GM21528 (cell line): ENCODE results near the gene GPC6.

Experiments used
- ATAC-seq: cut with Tn5 transposase; IDR thresholded peaks from one replicate; pipeline ENCODE4 v1.9.1; 2021; ENCODE audit warnings: mild to moderate bottlenecking, moderate library complexity; ENCODE audit not compliant: unreplicated experiment, low FRiP score

GPC6 gene

DNA sequence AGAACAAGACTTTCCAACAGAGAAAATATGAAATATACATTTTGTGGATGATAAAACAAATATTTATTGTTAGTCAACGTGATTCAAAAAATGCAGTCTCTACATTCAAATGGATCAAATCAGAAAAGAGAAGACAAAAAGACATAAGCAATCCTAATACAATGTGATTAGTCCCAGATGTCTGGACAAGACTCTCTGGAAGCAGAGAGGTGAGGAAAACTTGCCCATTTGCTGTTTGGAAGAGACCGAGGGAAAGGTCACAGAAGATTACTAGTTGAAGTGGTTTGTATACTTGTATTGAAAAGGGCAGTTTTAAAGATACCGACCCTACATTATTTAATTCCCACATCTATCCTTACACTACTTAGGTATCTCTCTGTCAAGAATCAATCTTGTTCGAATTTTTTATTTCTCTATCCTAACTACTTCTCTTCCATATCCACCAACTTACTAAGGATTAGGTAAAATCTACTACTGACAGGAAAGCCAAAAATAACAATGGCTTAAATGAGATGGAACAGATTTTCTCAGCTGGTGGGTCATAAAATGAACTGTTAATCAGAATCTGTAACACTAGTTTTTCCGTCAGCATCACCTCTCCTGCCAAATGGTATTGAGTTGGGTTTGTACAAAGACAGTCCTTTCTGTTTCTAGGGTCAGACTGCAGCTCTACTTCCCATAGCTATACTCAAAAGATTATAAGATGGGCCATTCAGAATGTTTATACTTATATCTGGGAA lies 755.7 kb downstream of the GPC6 start:
- ATAC-seq, result no peak

DNA sequence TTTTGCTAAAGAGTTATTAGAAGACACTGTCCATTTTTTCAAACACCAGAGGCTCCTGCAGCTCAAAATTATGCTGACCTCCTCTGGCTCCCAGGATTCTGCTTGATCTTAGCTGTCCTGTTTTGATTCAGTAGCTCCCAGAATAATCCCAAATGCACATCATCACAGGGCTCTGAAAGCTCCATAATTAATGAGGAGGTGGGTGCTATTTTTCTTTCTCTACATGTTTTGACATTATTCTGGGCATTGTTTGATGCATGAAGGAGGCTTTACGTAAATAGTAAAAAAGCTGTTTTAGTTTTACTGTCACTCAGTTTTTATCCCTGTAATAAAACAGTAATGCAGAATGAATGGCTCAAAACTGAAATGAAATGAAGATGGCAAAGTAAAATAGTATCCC lies 757.4 kb downstream of the GPC6 start:
- ATAC-seq, result no peak

DNA sequence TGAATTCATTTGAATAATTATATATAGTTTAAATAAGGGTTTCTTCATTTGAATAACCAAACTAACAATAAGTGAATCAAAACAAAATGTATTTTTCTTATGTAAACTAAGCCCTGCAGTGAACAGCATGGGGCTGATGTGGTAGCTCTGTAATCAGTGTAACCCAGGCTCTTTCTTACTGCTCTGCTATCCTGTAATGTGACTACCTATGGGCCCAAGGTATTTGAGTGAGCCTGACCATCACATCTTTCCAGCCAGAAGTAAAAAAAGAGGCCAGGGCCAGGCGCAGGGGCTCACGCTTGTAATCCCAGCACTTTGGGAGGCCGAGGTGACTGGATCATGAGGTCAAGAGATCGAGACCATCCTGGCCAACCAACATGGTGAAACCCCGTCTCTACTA lies 758.3 kb downstream of the GPC6 start:
- ATAC-seq, result no peak

DNA sequence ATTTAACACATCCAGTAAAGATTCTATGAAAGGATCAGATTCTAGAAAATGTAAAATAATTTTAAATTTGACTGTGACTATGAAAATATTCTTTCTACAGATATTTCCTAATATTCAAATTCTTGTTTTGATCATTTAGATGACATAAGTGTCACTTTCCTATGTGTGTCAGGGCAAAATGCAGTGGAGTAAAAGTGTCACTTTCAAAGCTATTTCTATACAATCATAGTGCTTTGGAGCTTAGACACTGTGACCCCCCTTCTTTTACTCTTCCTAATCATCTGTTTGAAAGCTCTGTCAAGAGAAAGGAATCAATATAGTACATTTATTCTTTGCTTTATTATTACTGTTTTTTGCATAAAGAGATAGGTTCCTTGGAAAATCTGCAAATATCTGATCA lies 760.9 kb downstream of the GPC6 start:
- no peak for ATAC-seq

DNA sequence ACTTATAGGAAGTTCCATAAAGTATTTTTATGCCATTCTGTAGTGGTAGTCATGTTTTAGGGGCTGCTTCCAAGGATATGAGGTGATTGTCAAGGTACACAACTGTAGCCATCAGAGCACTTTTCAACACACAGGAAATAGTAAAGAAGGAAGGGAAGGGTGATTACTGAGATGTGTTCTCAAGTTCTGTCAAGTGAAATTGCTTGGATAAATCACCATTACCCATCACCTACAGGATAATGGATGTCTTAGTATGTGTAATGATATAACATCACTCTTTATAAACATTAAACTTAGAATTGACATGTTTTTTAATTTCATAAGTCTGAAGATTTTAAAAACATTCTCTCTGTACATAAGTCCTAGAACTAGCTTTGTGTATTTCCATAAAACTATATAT lies 765.0 kb downstream of the GPC6 start:
- ATAC-seq, result no peak

DNA sequence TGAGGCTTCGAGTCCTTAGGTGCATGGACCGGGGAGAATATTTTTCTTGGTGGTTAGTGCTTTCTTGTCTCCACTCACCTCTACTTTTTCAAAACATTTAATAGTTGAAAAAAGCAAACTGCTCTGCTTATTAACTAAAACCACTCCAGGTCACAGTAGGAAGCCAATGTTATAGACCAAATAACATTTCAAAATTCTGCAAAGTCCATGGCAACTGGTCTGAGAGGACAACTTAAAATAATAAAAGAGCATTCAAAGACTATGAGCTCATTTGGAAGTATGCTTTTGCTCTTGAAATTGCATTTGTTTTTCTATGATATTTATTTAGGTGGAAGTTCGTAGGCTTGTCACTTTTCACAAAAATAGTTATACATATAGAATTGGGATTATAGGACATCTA lies 769.9 kb downstream of the GPC6 start:
- ATAC-seq, result no peak

DNA sequence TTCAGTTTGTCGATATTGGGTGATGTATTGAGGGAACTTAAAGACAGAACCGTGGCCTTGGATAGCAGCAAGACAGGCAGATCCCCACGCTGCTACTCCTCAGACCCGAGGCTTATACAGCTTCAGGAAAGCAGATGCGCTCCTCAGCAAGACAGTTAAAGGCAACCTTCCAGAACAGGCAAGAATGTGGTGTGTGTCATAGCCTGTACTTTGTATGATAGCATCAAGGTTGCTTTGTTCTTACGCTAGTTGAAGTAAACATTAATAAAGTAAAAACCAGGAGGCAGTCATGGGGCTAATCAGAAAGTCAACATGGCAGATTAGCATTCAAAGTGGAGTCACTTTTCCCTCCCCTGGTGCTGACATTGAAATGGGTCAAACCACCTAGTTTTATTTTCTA lies 779.7 kb downstream of the GPC6 start:
- no peak for ATAC-seq

DNA sequence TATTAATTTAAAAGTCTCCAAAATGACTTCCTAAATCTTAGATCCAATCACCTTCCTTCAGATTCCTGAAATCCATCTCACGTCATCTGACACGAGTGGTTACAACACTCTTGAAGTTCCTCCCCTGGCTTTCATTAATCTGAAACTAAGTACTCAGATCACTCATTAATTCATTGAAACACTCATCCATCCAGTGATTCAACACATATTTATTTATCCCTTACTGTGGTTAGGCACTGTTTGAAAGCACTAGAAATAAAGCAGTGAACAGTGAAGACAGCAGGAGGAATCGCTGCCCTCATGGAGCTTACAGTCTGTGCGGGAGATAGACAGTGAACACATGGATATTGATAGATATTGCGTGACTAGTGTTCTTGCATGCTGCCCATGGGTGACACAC lies 780.5 kb downstream of the GPC6 start:
- ATAC-seq, result no peak

DNA sequence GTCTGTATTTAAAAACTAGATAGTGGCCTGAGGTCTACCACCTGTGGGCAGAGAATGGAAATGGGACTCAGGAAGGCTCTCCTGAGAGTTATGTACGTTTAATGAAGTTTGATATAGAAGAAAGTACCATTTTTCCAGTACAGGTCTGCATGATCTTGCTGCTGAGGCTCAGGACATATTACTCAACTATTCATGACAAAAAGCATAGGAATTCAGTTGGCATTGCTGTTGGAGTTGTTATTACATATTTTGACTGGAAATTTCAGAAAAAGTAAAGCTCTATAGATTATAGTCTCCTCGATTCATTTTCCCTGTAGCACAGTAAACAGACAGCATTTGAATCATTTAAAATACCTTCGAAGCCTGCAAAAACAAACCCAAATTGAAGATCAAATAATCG lies 783.1 kb downstream of the GPC6 start:
- no peak for ATAC-seq

DNA sequence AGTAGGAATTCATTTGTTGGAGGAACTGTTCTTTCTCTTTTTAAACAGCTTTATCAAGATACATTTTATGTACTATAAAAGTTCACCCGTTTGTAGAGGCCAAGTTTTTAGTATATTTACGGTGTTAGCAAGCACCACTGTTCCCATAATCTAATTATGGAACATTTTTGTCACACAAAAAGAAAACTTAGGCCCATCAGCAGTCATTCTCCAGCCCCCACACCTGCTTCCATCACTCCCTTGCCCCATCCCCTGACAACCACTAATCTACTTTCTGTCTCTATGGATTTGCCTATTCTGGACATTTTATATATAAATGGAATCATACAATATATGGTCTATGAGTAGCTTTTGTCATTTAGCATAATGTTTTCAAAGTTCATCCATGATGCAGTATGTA lies 787.9 kb downstream of the GPC6 start:
- ATAC-seq, result no peak

DNA sequence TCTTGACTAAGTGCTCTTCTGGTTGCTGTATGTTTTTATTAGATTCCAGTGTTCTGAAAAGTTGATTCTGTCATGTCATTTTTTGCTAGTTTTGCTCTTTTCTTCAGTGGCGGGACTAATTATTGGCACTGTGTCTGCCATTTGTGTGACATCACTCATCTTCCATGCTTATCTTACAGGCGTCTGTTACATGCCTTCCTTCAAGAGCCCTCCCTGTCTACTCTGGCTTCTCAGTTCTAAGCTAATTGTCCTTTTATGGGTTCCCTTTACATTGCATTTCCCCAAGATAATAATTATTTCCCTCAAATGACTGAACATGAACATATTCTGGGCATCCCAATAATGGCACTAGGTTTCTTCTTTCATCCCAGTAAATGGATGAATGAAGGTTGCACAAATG lies 793.8 kb downstream of the GPC6 start:
- ATAC-seq, result no peak

DNA sequence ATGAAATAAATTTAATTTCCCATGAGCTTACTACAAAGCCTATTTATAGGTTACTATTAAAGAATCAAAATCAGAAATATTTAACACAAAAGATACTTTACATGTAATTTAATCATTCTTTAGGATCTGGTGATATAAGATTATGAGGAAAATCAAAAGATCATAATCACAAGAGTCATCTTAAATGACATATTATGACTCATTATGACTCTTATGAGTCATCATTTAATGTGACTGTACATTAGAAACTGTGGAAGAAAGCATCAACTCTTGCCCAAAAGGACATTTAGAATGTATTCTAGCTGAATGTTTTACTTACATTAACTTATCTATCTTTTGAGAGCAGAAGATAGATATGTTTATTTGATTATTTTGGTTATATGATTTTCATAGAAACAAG lies 794.2 kb downstream of the GPC6 start:
- ATAC-seq, result no peak

DNA sequence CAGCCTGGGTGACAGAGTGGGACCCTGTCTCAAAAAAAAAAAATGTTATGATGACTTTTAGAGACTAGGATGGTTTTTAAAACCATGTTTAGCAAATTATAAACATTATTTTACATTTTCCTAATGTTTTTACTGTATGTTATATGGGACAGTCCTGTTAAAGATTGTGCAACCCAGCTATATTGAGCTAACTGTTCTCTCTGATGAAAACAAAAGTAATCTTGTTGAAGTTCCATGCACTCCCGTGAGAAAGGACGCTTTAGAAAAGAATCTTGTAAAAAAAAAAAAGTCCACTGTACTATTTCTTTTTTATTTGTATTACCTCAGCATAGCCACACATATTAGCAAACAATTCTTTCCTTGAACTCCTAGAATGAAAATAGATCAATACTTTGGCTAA lies 801.6 kb downstream of the GPC6 start:
- ATAC-seq, result no peak

DNA sequence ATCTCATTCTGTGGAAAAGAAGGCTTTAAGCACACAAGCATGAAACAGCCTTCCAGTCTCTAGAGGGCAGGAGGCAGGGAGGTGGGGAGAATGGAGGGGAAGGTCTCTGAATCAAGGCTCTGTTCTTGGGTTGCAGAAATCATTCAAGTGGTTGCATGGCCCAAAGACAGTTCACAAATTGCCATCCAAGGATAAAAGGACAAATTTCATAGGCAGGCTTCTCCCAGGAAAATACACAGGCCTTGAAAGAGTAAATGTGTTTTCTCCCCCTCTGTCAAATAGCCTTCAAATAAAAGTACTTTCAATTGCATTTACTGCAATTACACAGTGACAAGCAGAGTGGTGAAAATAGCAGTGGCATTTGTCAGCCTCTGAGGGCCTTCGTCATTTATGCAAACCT lies 802.0 kb downstream of the GPC6 start:
- no peak for ATAC-seq

DNA sequence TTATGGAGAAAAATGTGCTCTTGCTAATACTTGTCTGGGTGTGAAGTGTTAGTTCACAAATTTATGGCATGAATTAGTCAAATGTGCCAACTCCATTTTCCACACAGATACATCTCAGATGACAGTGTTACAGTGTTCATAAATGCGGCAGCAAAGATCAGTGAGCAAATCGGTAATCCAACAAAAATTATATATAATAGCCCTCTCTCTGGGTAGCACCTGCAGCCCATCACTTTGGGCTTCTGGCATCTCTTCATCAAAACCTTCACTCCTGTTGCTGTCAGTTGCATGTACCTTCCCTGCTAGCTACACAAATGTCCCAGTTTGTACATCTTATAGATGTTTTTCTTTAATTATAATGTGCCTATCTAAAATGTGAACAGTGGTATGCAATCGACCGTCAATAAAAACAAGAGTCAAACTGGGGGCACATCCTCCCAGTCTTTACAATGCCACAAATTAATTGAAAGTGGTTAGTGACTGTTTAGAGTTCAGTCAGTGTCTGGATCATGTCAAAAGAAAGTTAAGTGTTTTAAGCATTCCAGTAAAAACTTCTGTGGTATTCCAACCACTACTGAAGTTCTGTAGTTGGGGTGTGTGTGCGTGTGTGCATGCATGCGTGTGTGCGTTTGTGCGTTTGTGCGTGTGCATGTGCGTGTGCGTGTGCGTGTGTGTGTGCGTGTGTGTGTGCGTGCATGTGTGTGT lies 804.0 kb downstream of the GPC6 start:
- no peak for ATAC-seq

DNA sequence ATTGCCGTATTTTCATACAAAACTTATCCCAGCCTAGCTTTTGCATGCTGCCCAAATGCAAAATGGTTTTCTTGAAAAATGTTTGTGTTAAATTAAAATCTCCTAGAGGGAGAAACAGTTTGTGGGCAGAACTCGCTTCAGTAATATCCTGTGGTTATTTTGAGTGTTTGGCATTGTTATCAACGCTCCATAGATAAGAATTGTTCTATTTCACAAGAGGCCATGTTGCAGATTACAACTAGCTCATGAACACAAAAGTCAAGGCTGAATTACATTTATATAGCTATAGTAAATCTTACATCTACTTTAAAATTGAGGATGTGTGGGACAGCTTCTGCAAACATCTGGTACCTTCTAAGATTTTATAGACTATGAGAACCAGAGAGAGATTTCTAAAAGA lies 805.0 kb downstream of the GPC6 start:
- ATAC-seq, result no peak

DNA sequence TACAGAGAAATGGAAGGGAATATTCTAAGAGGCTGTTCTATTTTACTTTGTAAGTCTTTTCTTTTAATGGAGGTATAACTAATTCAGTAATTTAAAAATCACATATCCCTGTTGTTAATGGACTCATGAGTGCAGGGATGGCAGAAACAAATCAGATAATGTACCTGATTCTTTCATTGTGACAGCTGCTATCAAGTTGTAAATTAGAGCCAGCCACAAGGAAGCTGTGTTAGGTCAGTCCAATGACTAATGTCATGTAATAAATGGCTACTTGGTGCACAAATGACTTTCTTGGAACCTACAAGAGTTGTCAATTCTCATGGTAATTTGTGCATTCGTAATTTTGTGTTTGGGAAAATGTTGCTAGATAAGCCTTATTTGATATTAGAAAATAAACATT lies 806.5 kb downstream of the GPC6 start:
- no peak for ATAC-seq

DNA sequence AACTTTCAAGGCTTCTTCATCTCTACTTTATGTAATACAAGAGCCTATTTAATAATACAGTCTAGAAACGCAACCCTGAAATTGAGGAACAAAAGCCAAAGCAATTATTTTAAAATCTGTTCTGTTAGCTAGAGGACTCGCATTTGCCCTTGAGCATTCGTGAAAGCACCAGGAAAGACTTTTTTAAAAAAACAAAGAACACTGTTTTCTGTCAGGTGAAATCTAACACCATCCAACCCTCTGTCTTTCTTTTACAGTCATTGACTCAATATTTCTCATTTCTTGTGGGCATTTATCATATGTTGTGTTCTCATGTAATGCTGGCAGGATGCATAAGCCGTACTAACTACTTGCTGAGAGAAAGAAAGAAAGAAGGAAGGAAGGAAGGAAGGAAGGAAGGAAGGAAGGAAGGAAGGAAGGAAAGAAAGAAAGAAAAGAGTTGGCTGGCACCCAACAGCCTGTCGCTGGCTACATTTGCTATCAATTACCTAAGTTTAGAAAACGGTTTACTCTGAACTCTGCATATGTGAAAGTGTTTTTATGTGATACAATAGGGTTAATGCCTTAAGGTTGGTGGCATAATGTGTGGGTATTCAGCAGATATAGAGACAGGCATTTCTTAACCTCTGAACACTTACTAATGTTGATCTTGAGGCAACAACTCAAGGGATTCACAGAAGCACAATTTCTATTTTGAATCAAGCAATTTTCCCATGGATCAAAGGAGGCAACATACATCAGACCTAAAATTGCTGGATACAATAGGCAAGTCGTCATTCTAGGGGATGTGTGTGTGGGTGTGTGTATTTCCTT lies 807.4 kb downstream of the GPC6 start:
- no peak for ATAC-seq

DNA sequence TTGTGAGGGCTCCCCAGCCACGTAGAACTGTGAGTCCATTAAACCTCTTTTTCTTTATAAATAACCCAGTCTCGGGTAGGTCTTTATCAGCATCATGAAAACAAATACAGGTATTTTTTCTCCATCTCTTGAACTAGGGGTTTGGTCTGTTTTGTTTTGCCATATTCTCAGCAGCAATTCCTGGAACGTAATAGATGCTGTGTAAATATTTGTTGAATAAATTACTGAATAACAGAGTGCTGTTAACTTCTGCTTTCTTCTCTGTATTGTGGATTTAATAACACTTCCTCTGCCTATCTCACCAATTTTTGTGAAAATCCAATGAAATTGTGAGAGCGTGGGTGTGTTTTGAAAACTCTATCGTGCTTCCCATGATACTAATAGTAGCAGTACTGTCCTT lies 823.4 kb downstream of the GPC6 start:
- ATAC-seq, result no peak

DNA sequence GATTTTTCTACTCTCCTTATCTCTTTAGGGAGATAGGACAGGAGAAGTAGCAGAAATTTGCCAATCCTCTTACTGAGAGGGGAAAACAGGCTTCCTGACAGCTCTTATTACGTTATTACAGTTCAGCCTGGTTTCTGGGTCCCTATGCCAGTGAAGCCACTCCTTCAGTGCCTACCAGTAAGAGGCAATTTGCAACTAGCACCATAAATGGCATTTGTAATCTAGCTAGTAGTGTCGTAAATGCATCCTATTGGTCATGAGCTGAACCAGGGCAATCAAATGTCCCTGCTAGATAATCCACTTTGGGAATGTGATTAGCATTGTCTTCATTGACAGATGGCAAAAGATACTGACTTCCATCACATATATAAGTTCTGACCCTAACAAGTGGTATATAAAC lies 824.1 kb downstream of the GPC6 start:
- ATAC-seq, result no peak

DNA sequence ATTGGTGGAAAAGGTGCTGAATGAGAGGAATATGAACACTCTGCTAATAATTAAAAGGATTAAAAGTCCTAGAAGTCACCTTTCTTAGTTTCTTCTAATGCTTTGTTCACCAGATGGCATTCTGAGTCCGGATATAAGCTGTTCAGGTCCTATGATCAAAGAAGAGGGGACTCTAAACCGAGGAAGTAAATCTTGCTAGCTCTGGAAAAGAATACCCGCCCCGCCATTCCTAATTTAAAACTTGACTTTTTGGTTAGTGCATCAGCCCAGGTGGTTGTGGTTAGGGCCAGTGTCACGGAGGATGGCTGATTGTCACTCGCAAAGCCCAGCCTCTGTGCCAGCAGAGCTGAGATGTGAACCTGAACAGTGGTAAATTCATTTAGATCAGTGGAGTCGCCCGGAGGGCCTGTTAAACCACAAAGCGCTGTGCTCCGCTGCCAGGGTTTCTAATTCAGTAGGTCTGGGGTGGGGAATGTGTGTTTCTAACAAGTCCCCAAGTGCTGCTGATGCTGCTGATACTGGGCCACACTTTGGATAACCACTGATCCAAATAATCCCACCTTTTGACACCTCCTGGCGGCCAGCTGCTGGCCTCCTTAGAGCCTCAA lies 827.5 kb downstream of the GPC6 start:
- no peak for ATAC-seq
